Measurements from ENCODE around the gene CNOT3.

The CNOT3 gene

GRCh38 chr19:54106716-54107115 lies 30.8 kb upstream of the CNOT3 start:
- TF ChIP-seq CTCF (IDR thresholded peaks at IDR 0.05; ENCODE audit: insufficient read depth, low read length, missing control alignments), result no peak
- no peak for DNase-seq (ENCODE audit: low read depth, low spot score)
- ChIA-PET CTCF (interaction anchor here (0.7 kb wide), 1 partner anchor 10 kb away, joined by 3 read pairs; no protein-coding TSS in a partner anchor), POLR2A (interaction anchor here (1.0 kb wide), 1 partner anchor 8 kb away, joined by 3 read pairs; the partner anchor contains the start of genes PRPF31 and TFPT)
- no peak overlapping the region for H3K4me3 ChIP-seq (ENCODE audit: low read depth, low read length)

GRCh38 chr19:54107876-54108490 lies 29.6 kb upstream of the CNOT3 start:
- H3K4me3 ChIP-seq (ENCODE audit: low read depth, low read length), result no peak overlapping the region
- POLR2A ChIA-PET, result no interaction called here
- DNase-seq (ENCODE audit: low read depth, low spot score), result no peak
- CTCF ChIA-PET, result no interaction called here
- no peak for TF ChIP-seq CTCF (IDR thresholded peaks at IDR 0.05; ENCODE audit: insufficient read depth, low read length, missing control alignments)

GRCh38 chr19:54108496-54108895 lies 29.1 kb upstream of the CNOT3 start:
- CTCF ChIA-PET, result no interaction called here
- no peak for DNase-seq (ENCODE audit: low read depth, low spot score)
- POLR2A ChIA-PET, result no interaction called here
- TF ChIP-seq CTCF (IDR thresholded peaks at IDR 0.05; ENCODE audit: insufficient read depth, low read length, missing control alignments), result no peak
- no peak overlapping the region for H3K4me3 ChIP-seq (ENCODE audit: low read depth, low read length)

- no peak overlapping the region for H3K4me3 ChIP-seq (ENCODE audit: low read depth, low read length)
- DNase-seq (ENCODE audit: low read depth, low spot score), result no peak
- POLR2A ChIA-PET, result no interaction called here
- CTCF ChIA-PET, result no interaction called here
- TF ChIP-seq CTCF (IDR thresholded peaks at IDR 0.05; ENCODE audit: insufficient read depth, low read length, missing control alignments), result no peak
Observed at GRCh38 chr19:54109651-54110050, 27.9 kb upstream of the CNOT3 start.

- DNase-seq (ENCODE audit: low read depth, low spot score), result no peak
- TF ChIP-seq CTCF (IDR thresholded peaks at IDR 0.05; ENCODE audit: insufficient read depth, low read length, missing control alignments), result no peak
- peak overlapping the region; percentile 83 for H3K4me3 ChIP-seq (ENCODE audit: low read depth, low read length)
- ChIA-PET CTCF (interaction anchor here (0.9 kb wide), 1 partner anchor 322 kb away, joined by 3 read pairs; no protein-coding TSS in a partner anchor), POLR2A (interaction anchor here (0.6 to 2.5 kb wide), 6 partner anchors 8 to 248 kb away, joined by 3 to 21 read pairs (median 3); partner anchors contain the start of genes CNOT3 and MBOAT7)
Observed at GRCh38 chr19:54114340-54115108, 23.0 kb upstream of the CNOT3 start.

Data from AG04449 (cell line).